ENCODE data around the gene INS. TPM values are rescaled to one million over a fixed set of nuclear protein-coding genes. Genes with fewer than 3 reads are reported as not detected.

INS gene
- total and polyA plus RNA-seq, 2 donors = 0.42 to 2.4 TPM

GRCh38 chr11:2132874-2133240, 28.2 kb downstream of the INS start:
- H3K27me3 ChIP-seq (ENCODE audit: control insufficient read depth in 2 of 2, insufficient read depth in 1 of 2, low read length in 1 of 2) = peaks cover 31 to 67% of the 10 kb centered on the region in 2 donors

GRCh38 chr11:2132246-2132645, 28.8 kb downstream of the INS start:
- Histone ChIP-seq H3K27me3 (ENCODE audit: control insufficient read depth in 2 of 2, insufficient read depth in 1 of 2, low read length in 1 of 2) (peaks cover 24 to 61% of the 10 kb centered on the region in 2 donors), H3K4me1 (ENCODE audit: control insufficient read depth in 2 of 2, insufficient read depth in 2 of 2, low read length in 2 of 2) (no peaks in the 10 kb centered on the region), H3K27ac (ENCODE audit: low read depth in 1 of 2, low read length in 1 of 2) (no peak overlapping the region), H3K4me3 (ENCODE audit: low read length in 2 of 2) (no peak overlapping the region), H3K9me3 (ENCODE audit: control insufficient read depth in 2 of 2, insufficient read depth in 1 of 2, low read length in 1 of 2) (no peaks in the 10 kb centered on the region), H3K36me3 (ENCODE audit: control insufficient read depth in 2 of 2, insufficient read depth in 2 of 2, low read length in 1 of 2) (no peaks in the 10 kb centered on the region)
- no peak for DNase-seq (ENCODE audit: low read depth in 6 of 9, low spot score in 9 of 9)
- 82% methylated on average over 6 of the region's 6 CpGs for WGBS

More at GRCh38 chr11:2132874-2133240, 28.2 kb downstream of the INS start:
- DNase-seq (ENCODE audit: low read depth in 6 of 9, low spot score in 9 of 9) = no peak
- no peaks in the 10 kb centered on the region for H3K9me3 ChIP-seq (ENCODE audit: control insufficient read depth in 2 of 2, insufficient read depth in 1 of 2, low read length in 1 of 2)
- H3K4me3 ChIP-seq (ENCODE audit: low read length in 2 of 2) = no peak overlapping the region
- H3K27ac ChIP-seq (ENCODE audit: low read depth in 1 of 2, low read length in 1 of 2) = no peak overlapping the region
- no peaks in the 10 kb centered on the region for H3K36me3 ChIP-seq (ENCODE audit: control insufficient read depth in 2 of 2, insufficient read depth in 2 of 2, low read length in 1 of 2)
- no peaks in the 10 kb centered on the region for H3K4me1 ChIP-seq (ENCODE audit: control insufficient read depth in 2 of 2, insufficient read depth in 2 of 2, low read length in 2 of 2)
- 55% methylated on average over 24 of the region's 24 CpGs for WGBS

- WGBS = 94% methylated on average over 28 of the region's 28 CpGs
- no peak overlapping the region for H3K4me3 ChIP-seq (ENCODE audit: low read length in 2 of 2)
- no peaks in the 10 kb centered on the region for H3K4me1 ChIP-seq (ENCODE audit: control insufficient read depth in 2 of 2, insufficient read depth in 2 of 2, low read length in 2 of 2)
- peaks cover 18 to 55% of the 10 kb centered on the region in 2 donors for H3K27me3 ChIP-seq (ENCODE audit: control insufficient read depth in 2 of 2, insufficient read depth in 1 of 2, low read length in 1 of 2)
- DNase-seq (ENCODE audit: low read depth in 6 of 9, low spot score in 9 of 9) = no peak
- no peaks in the 10 kb centered on the region for H3K9me3 ChIP-seq (ENCODE audit: control insufficient read depth in 2 of 2, insufficient read depth in 1 of 2, low read length in 1 of 2)
- no peak overlapping the region for H3K27ac ChIP-seq (ENCODE audit: low read depth in 1 of 2, low read length in 1 of 2)
- H3K36me3 ChIP-seq (ENCODE audit: control insufficient read depth in 2 of 2, insufficient read depth in 2 of 2, low read length in 1 of 2) = no peaks in the 10 kb centered on the region
Measured at GRCh38 chr11:2131371-2132236, 29.4 kb downstream of the INS start.

- Histone ChIP-seq H3K9me3 (ENCODE audit: control insufficient read depth in 2 of 2, insufficient read depth in 1 of 2, low read length in 1 of 2) (no peaks in the 10 kb centered on the region), H3K36me3 (ENCODE audit: control insufficient read depth in 2 of 2, insufficient read depth in 2 of 2, low read length in 1 of 2) (no peaks in the 10 kb centered on the region), H3K4me1 (ENCODE audit: control insufficient read depth in 2 of 2, insufficient read depth in 2 of 2, low read length in 2 of 2) (no peaks in the 10 kb centered on the region), H3K27me3 (ENCODE audit: control insufficient read depth in 2 of 2, insufficient read depth in 1 of 2, low read length in 1 of 2) (peaks cover 11 to 48% of the 10 kb centered on the region in 2 donors), H3K4me3 (ENCODE audit: low read length in 2 of 2) (no peak overlapping the region), H3K27ac (ENCODE audit: low read depth in 1 of 2, low read length in 1 of 2) (no peak overlapping the region)
- DNase-seq (ENCODE audit: low read depth in 6 of 9, low spot score in 9 of 9) = no peak
- 93% methylated on average over 18 of the region's 18 CpGs for WGBS
Measured at GRCh38 chr11:2130881-2131352, 30.1 kb downstream of the INS start.

GRCh38 chr11:2129699-2130366, 31.2 kb downstream of the INS start:
- Histone ChIP-seq H3K27ac (ENCODE audit: low read depth in 1 of 2, low read length in 1 of 2) (no peak overlapping the region), H3K36me3 (ENCODE audit: control insufficient read depth in 2 of 2, insufficient read depth in 2 of 2, low read length in 1 of 2) (no peaks in the 10 kb centered on the region), H3K27me3 (ENCODE audit: control insufficient read depth in 2 of 2, insufficient read depth in 1 of 2, low read length in 1 of 2) (peaks cover 5 to 37% of the 10 kb centered on the region in 2 donors), H3K9me3 (ENCODE audit: control insufficient read depth in 2 of 2, insufficient read depth in 1 of 2, low read length in 1 of 2) (no peaks in the 10 kb centered on the region), H3K4me3 (ENCODE audit: low read length in 2 of 2) (no peak overlapping the region), H3K4me1 (ENCODE audit: control insufficient read depth in 2 of 2, insufficient read depth in 2 of 2, low read length in 2 of 2) (no peaks in the 10 kb centered on the region)
- 95% methylated on average over 25 of the region's 25 CpGs for WGBS
- no peak for DNase-seq (ENCODE audit: low read depth in 6 of 9, low spot score in 9 of 9)

- no peaks in the 10 kb centered on the region for H3K4me1 ChIP-seq (ENCODE audit: control insufficient read depth in 2 of 2, insufficient read depth in 2 of 2, low read length in 2 of 2)
- no peaks in the 10 kb centered on the region for H3K36me3 ChIP-seq (ENCODE audit: control insufficient read depth in 2 of 2, insufficient read depth in 2 of 2, low read length in 1 of 2)
- H3K27me3 ChIP-seq (ENCODE audit: control insufficient read depth in 2 of 2, insufficient read depth in 1 of 2, low read length in 1 of 2) = peaks cover 2 to 32% of the 10 kb centered on the region in 2 donors
- no peak overlapping the region for H3K4me3 ChIP-seq (ENCODE audit: low read length in 2 of 2)
- no peaks in the 10 kb centered on the region for H3K9me3 ChIP-seq (ENCODE audit: control insufficient read depth in 2 of 2, insufficient read depth in 1 of 2, low read length in 1 of 2)
- WGBS = 95% methylated on average over 17 of the region's 17 CpGs
- DNase-seq (ENCODE audit: low read depth in 6 of 9, low spot score in 9 of 9) = no peak
- no peak overlapping the region for H3K27ac ChIP-seq (ENCODE audit: low read depth in 1 of 2, low read length in 1 of 2)
Measured at GRCh38 chr11:2129308-2129698, 31.7 kb downstream of the INS start.

- H3K36me3 ChIP-seq (ENCODE audit: control insufficient read depth in 2 of 2, insufficient read depth in 2 of 2, low read length in 1 of 2) = no peaks in the 10 kb centered on the region
- H3K9me3 ChIP-seq (ENCODE audit: control insufficient read depth in 2 of 2, insufficient read depth in 1 of 2, low read length in 1 of 2) = no peaks in the 10 kb centered on the region
- H3K27me3 ChIP-seq (ENCODE audit: control insufficient read depth in 2 of 2, insufficient read depth in 1 of 2, low read length in 1 of 2) = peaks cover 0 to 26% of the 10 kb centered on the region in 2 donors
- no peak overlapping the region for H3K4me3 ChIP-seq (ENCODE audit: low read length in 2 of 2)
- WGBS = 91% methylated on average over 12 of the region's 12 CpGs
- no peak for DNase-seq (ENCODE audit: low read depth in 6 of 9, low spot score in 9 of 9)
- H3K4me1 ChIP-seq (ENCODE audit: control insufficient read depth in 2 of 2, insufficient read depth in 2 of 2, low read length in 2 of 2) = no peaks in the 10 kb centered on the region
- no peak overlapping the region for H3K27ac ChIP-seq (ENCODE audit: low read depth in 1 of 2, low read length in 1 of 2)
Measured at GRCh38 chr11:2128511-2129307, 32.3 kb downstream of the INS start.

GRCh38 chr11:2128130-2128510, 32.9 kb downstream of the INS start:
- H3K27me3 ChIP-seq (ENCODE audit: control insufficient read depth in 2 of 2, insufficient read depth in 1 of 2, low read length in 1 of 2) = peaks cover 0 to 20% of the 10 kb centered on the region in 2 donors
- 97% methylated on average over 7 of the region's 7 CpGs for WGBS

More at GRCh38 chr11:2128130-2128510, 32.9 kb downstream of the INS start:
- H3K36me3 ChIP-seq (ENCODE audit: control insufficient read depth in 2 of 2, insufficient read depth in 2 of 2, low read length in 1 of 2) = no peaks in the 10 kb centered on the region
- no peak for DNase-seq (ENCODE audit: low read depth in 6 of 9, low spot score in 9 of 9)
- H3K4me1 ChIP-seq (ENCODE audit: control insufficient read depth in 2 of 2, insufficient read depth in 2 of 2, low read length in 2 of 2) = no peaks in the 10 kb centered on the region
- no peak overlapping the region for H3K4me3 ChIP-seq (ENCODE audit: low read length in 2 of 2)
- no peaks in the 10 kb centered on the region for H3K9me3 ChIP-seq (ENCODE audit: control insufficient read depth in 2 of 2, insufficient read depth in 1 of 2, low read length in 1 of 2)
- H3K27ac ChIP-seq (ENCODE audit: low read depth in 1 of 2, low read length in 1 of 2) = no peak overlapping the region

Measured in thymus (tissue), 11 donors.